ENCODE measurements around the gene PDGFC. TPM values are rescaled to one million over a fixed set of nuclear protein-coding genes. Genes with fewer than 3 reads are reported as not detected.

The PDGFC gene
- total and polyA plus RNA-seq, 2 of the 8 experiments (the other 6 are each of a cell fraction or from before 2014, with no cell fraction given): 0.65 to 2.7 TPM

DNA sequence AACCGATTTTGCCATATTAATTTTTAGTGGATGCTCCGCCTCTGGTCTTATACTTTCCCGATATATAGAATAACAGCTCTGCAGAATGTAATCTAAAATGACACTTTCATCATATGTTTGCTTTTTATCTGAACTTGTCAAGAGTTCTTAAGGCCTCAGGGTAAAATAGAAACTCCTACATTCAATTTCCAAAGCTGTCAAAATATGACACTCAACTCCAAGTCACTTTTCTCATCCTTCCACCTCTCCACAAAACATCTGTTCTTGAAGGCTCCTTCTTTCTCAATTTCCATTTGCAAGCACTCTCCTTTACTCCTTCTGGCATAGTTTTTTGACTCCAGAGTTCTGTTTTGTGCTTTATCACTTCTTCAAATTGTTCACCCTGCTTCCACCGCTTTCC, 242.2 kb downstream of the PDGFC start (continued):
- TF ChIP-seq SAP30 (IDR thresholded peaks at IDR 0.05; ENCODE audit: insufficient read depth, insufficient replicate concordance, low read length) (no peak), RXRA (IDR thresholded peaks at IDR 0.05; ENCODE audit: insufficient read depth, low read depth, low read length) (no peak), EGR1 (IDR thresholded peaks at IDR 0.05; ENCODE audit: borderline replicate concordance, low read depth, low read length) (no peak), RNF2 (IDR thresholded peaks at IDR 0.05; ENCODE audit: borderline replicate concordance, low read depth, low read length, missing control alignments, poor library complexity, severe bottlenecking) (no peak), PHF8 (conservative IDR thresholded peaks at IDR 0.05; ENCODE audit: low read depth, low read length) (no peak)
- TF ChIP-seq, protein P1, sequence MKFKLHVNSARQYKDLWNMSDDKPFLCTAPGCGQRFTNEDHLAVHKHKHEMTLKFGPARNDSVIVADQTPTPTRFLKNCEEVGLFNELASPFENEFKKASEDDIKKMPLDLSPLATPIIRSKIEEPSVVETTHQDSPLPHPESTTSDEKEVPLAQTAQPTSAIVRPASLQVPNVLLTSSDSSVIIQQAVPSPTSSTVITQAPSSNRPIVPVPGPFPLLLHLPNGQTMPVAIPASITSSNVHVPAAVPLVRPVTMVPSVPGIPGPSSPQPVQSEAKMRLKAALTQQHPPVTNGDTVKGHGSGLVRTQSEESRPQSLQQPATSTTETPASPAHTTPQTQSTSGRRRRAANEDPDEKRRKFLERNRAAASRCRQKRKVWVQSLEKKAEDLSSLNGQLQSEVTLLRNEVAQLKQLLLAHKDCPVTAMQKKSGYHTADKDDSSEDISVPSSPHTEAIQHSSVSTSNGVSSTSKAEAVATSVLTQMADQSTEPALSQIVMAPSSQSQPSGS (IDR thresholded peaks at IDR 0.05; ENCODE audit: low read length): no peak
